Measurements from ENCODE around the gene ALG12.

ALG12 gene

GRCh38 chr22:49934891-49935557 is 16.8 kb upstream of the ALG12 start:
- TF ChIP-seq REST (IDR thresholded peaks at IDR 0.05; ENCODE audit: insufficient read depth in 1 of 2, low read depth in 2 of 2, low read length in 2 of 2) (no peak), TAF1 (IDR thresholded peaks at IDR 0.05; ENCODE audit: borderline replicate concordance, insufficient read depth, low read length) (no peak), SIN3A (IDR thresholded peaks at IDR 0.05; ENCODE audit: borderline replicate concordance, insufficient read depth, low read length) (no peak), FOXP2 (optimal IDR thresholded peaks at IDR 0.05; ENCODE audit: borderline replicate concordance, extremely low read depth, extremely low read length, insufficient read depth) (no peak), POLR2AphosphoS5 (IDR thresholded peaks at IDR 0.05; ENCODE audit: low read depth, low read length) (no peak)

DNA sequence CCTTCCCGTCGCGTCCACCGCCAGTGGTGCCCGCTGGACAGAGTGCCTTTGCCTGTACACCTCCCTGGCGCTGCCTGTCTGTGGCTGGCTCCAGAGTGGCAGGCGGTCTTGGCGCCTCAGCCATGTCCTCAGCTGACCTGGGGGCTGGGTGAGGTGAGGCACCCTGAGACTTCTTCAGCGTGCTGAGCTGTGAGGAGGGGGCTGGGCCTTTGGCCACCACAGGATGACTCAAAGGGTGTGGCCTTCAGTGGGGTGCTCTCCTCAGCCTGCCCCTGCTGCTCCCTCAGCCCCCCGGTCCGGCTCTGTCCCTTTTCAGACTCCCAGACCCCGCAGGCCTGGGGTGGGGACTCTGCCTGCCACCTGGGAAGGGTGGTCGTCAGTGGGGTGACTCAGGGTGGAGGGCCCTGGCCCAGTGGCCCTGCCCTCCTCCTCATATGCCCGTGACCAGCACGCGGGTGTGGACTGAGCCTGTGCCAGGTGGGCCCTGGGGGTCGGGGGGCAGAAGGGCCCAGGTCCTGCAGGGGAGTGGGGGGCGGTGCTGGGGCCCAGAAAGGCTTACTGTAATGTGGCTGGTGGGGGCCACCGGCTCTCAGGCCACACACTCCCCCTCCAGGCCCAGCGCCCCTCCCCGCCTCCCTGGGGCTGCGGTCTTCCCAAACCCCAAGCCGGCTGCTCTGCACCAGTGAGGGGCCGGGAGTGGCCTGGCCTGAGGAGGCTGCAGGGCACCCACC is 16.1 kb upstream of the ALG12 start:
- TF ChIP-seq POLR2AphosphoS5 (IDR thresholded peaks at IDR 0.05; ENCODE audit: low read depth, low read length) (no peak), TAF1 (IDR thresholded peaks at IDR 0.05; ENCODE audit: borderline replicate concordance, insufficient read depth, low read length) (no peak), SIN3A (IDR thresholded peaks at IDR 0.05; ENCODE audit: borderline replicate concordance, insufficient read depth, low read length) (no peak), REST (IDR thresholded peaks at IDR 0.05; ENCODE audit: insufficient read depth in 1 of 2, low read depth in 2 of 2, low read length in 2 of 2) (no peak), FOXP2 (optimal IDR thresholded peaks at IDR 0.05; ENCODE audit: borderline replicate concordance, extremely low read depth, extremely low read length, insufficient read depth) (no peak)

DNA sequence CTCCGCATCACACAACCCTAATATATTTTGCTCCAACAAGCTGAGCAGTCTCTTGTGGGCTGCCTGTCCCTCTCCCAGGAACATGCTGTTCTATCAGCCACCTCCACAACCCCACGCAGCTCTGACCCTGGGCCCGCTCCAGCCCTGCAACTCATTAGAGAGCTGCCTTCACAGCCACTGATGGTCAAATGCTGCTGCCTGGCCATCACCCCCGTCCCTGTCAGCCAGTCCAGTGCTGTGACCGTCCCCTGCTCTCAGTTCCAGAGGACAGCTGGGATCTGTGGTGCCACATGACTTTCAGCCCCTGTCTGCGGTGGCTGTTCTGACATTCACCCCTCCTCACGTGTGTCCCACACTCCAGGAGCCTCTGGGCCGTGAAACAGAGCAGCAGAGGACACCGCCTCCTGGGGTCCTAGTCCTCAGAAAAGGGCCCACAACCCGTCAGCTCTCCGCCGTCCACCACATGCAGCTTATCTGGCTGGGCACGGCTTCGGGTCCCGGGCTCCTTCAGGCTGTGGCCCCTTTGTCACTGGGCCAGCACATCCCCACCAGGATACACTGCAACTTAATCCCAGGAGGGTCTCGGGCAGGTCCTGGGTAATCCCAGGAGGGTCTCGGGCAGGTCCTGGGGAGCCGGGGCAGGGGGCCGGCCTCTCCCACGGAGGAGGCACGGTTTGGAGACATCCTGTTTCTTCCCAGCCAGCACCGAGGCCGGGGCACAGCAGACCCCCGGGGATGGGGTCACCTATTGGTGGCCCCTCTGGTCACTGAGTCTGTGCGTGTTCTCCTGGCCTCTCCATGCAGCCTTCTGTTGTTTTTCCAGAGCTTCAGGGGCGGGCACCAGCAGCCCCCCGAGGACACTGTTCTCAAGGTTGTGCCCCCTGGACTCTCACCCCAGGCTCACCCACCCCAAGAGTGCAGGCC is 15.3 kb upstream of the ALG12 start:
- TF ChIP-seq SIN3A (IDR thresholded peaks at IDR 0.05; ENCODE audit: borderline replicate concordance, insufficient read depth, low read length) (no peak), POLR2AphosphoS5 (IDR thresholded peaks at IDR 0.05; ENCODE audit: low read depth, low read length) (no peak), TAF1 (IDR thresholded peaks at IDR 0.05; ENCODE audit: borderline replicate concordance, insufficient read depth, low read length) (no peak), FOXP2 (optimal IDR thresholded peaks at IDR 0.05; ENCODE audit: borderline replicate concordance, extremely low read depth, extremely low read length, insufficient read depth) (no peak)

GRCh38 chr22:49930596-49931412 is 12.6 kb upstream of the ALG12 start:
- TF ChIP-seq POLR2AphosphoS5 (IDR thresholded peaks at IDR 0.05; ENCODE audit: low read depth, low read length) (no peak), REST (IDR thresholded peaks at IDR 0.05; ENCODE audit: insufficient read depth in 1 of 2, low read depth in 2 of 2, low read length in 2 of 2) (no peak), FOXP2 (optimal IDR thresholded peaks at IDR 0.05; ENCODE audit: borderline replicate concordance, extremely low read depth, extremely low read length, insufficient read depth) (no peak), TAF1 (IDR thresholded peaks at IDR 0.05; ENCODE audit: borderline replicate concordance, insufficient read depth, low read length) (no peak), SIN3A (IDR thresholded peaks at IDR 0.05; ENCODE audit: borderline replicate concordance, insufficient read depth, low read length) (no peak)

Measured in PFSK-1 (cell line).